Memory B cell (primary cell): ENCODE data around the gene GRB2.
"Not testable (repeated sequence)": the region's sequence is repeated elsewhere in the genome, so short reads cannot be mapped to it uniquely, and the experiment has no call there.

Experiments
- ATAC-seq: fragments of 150-1000 bp; cut with Tn5 transposase; 2 replicates; pipeline ENCODE4 v1.10.0; 2021; ENCODE audit warnings: low read depth, mild to moderate bottlenecking, moderate library complexity
- DNase-seq, 2 donors: peaks; one replicate each; pipeline ENCODE4 v3.0.0; 2022; ENCODE audit warnings: low spot score in 2 of 2
- H3K27ac Mint-ChIP-seq: one replicate; pipeline ENCODE4 v1.8.0; 2022; ENCODE audit warnings: mild to moderate bottlenecking, moderate library complexity, mixed read lengths
- H3K27me3 Mint-ChIP-seq: one replicate; pipeline ENCODE4 v1.8.0; 2022; ENCODE audit warnings: mixed read lengths
- H3K36me3 Mint-ChIP-seq: one replicate; pipeline ENCODE4 v1.8.0; 2022; ENCODE audit warnings: mild to moderate bottlenecking, mixed read lengths
- H3K4me1 Mint-ChIP-seq: one replicate; pipeline ENCODE4 v1.8.0; 2022; ENCODE audit warnings: mixed read lengths
- H3K4me3 Mint-ChIP-seq: one replicate; pipeline ENCODE4 v1.8.0; 2022; ENCODE audit warnings: mild to moderate bottlenecking, moderate library complexity, mixed read lengths
- H3K9me3 Mint-ChIP-seq: one replicate; pipeline ENCODE4 v1.8.0; 2022; ENCODE audit warnings: mixed read lengths

The GRB2 gene

GRCh38 chr17:75365009-75365930, 40.2 kb downstream of the GRB2 start:
- peak overlapping the region; percentile 65 for H3K4me3 Mint-ChIP-seq
- no peak for ATAC-seq
- DNase-seq: no peak
- H3K36me3 Mint-ChIP-seq: peaks cover 6% of the 10 kb centered on the region
- H3K4me1 Mint-ChIP-seq: peaks cover 80% of the 10 kb centered on the region
- H3K9me3 Mint-ChIP-seq: no peaks in the 10 kb centered on the region
- no peaks in the 10 kb centered on the region for H3K27me3 Mint-ChIP-seq
- H3K27ac Mint-ChIP-seq: peak overlapping the region; percentile 84

- DNase-seq (no peak), ATAC-seq (no peak)
- peaks cover 4% of the 10 kb centered on the region for H3K36me3 Mint-ChIP-seq
- H3K4me3 Mint-ChIP-seq: peak overlapping the region; percentile 54
- no peaks in the 10 kb centered on the region for H3K27me3 Mint-ChIP-seq
- H3K27ac Mint-ChIP-seq: peak overlapping the region; percentile 84
- H3K9me3 Mint-ChIP-seq: no peaks in the 10 kb centered on the region
- peaks cover 76% of the 10 kb centered on the region for H3K4me1 Mint-ChIP-seq
These were observed 41.4 kb downstream of the GRB2 start for GRCh38 chr17:75364078-75364477.

- peaks cover 71% of the 10 kb centered on the region for H3K4me1 Mint-ChIP-seq
- H3K27me3 Mint-ChIP-seq: no peaks in the 10 kb centered on the region
- H3K4me3 Mint-ChIP-seq: peak overlapping the region; percentile 39
- DNase-seq (no peak), ATAC-seq (no peak)
- no peaks in the 10 kb centered on the region for H3K9me3 Mint-ChIP-seq
- peak overlapping the region; percentile 84 for H3K27ac Mint-ChIP-seq
- H3K36me3 Mint-ChIP-seq: peaks cover 2% of the 10 kb centered on the region
These were observed 43.5 kb downstream of the GRB2 start for GRCh38 chr17:75361996-75362395.

- no peak for DNase-seq
- Mint-ChIP-seq H3K9me3 (no peaks in the 10 kb centered on the region), H3K27ac (peak overlapping the region; percentile 84), H3K36me3 (peaks cover 7% of the 10 kb centered on the region), H3K4me1 (peaks cover 72% of the 10 kb centered on the region), H3K4me3 (peak overlapping the region; percentile 62), H3K27me3 (no peaks in the 10 kb centered on the region)
- ATAC-seq: no peak
These were observed 44.1 kb downstream of the GRB2 start for GRCh38 chr17:75361344-75361743.

GRCh38 chr17:75356260-75356937, 49.1 kb downstream of the GRB2 start:
- ATAC-seq: no peak

GRCh38 chr17:75353176-75353575, 52.3 kb downstream of the GRB2 start:
- Mint-ChIP-seq H3K4me3 (no peak overlapping the region), H3K9me3 (no peaks in the 10 kb centered on the region), H3K27ac (peak overlapping the region; percentile 93), H3K36me3 (peaks cover 10% of the 10 kb centered on the region), H3K4me1 (peaks cover 53% of the 10 kb centered on the region), H3K27me3 (no peaks in the 10 kb centered on the region)
- ATAC-seq (no peak), DNase-seq (no peak)

More at GRCh38 chr17:75356260-75356937, 49.1 kb downstream of the GRB2 start:
- peak overlapping the region; percentile 90 for H3K27ac Mint-ChIP-seq
- peaks cover 12% of the 10 kb centered on the region for H3K36me3 Mint-ChIP-seq
- DNase-seq: no peak
- peaks cover 44% of the 10 kb centered on the region for H3K4me1 Mint-ChIP-seq
- no peaks in the 10 kb centered on the region for H3K27me3 Mint-ChIP-seq
- no peak overlapping the region for H3K4me3 Mint-ChIP-seq
- H3K9me3 Mint-ChIP-seq: no peaks in the 10 kb centered on the region

DNA sequence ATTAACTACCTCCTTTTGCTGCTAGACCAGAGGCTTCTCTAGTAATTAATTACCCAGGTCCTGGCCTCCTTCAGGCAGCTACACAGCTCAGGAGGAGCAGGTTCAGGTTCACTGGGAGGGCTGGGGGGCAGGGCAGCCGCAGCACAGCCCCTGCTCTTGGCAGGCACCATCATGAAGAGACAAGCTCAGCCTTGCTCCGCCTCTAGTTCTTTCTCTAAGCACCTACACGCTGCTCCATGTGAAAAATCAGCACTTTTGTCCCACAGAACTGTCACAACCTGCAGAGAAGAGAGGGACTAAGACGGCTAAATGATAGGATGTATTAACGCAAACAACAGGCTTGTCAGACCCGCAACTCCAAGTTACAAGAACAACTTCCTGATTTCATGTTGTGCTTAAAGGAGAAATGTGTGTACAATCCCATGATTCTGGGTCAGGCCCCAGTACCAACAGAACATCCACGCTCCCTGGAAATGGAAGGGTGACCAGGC, 53.4 kb downstream of the GRB2 start:
- H3K27me3 Mint-ChIP-seq: no peaks in the 10 kb centered on the region
- H3K4me1 Mint-ChIP-seq: peaks cover 57% of the 10 kb centered on the region
- peak; percentile 35 for ATAC-seq
- H3K4me3 Mint-ChIP-seq: peak overlapping the region; percentile 3
- peak overlapping the region; percentile 93 for H3K27ac Mint-ChIP-seq
- DNase-seq: no peak
- peaks cover 10% of the 10 kb centered on the region for H3K36me3 Mint-ChIP-seq
- H3K9me3 Mint-ChIP-seq: no peaks in the 10 kb centered on the region

GRCh38 chr17:75350706-75351105, 54.8 kb downstream of the GRB2 start:
- peak overlapping the region; percentile 93 for H3K27ac Mint-ChIP-seq
- H3K27me3 Mint-ChIP-seq: no peaks in the 10 kb centered on the region
- peaks cover 57% of the 10 kb centered on the region for H3K4me1 Mint-ChIP-seq
- no peaks in the 10 kb centered on the region for H3K9me3 Mint-ChIP-seq
- peak overlapping the region; percentile 22 for H3K4me3 Mint-ChIP-seq
- peaks cover 5% of the 10 kb centered on the region for H3K36me3 Mint-ChIP-seq
- DNase-seq (no peak), ATAC-seq (no peak)

DNA sequence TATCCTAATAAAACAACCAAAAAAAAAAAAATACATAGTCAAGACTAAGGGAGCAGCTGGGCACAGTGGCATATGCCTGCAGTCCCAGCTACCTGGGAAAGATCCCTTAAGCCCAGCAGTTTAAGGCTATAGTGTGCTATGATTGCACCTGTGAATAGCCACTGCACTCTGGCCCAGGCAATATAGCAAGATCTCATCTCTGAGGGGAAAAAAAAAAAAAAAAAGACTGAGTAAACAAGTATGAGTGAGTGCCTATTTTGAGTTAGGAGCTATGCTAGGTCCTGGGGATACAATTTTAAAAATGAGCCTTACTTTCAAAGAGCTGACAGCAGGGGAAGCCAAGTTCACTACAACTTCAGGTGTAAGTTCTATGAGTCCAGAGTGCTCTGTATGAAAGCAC, 55.4 kb downstream of the GRB2 start:
- H3K27me3 Mint-ChIP-seq: no peaks in the 10 kb centered on the region
- H3K4me1 Mint-ChIP-seq: peaks cover 56% of the 10 kb centered on the region
- peak overlapping the region; percentile 93 for H3K27ac Mint-ChIP-seq
- H3K36me3 Mint-ChIP-seq: peaks cover 2% of the 10 kb centered on the region
- H3K9me3 Mint-ChIP-seq: no peaks in the 10 kb centered on the region
- H3K4me3 Mint-ChIP-seq: peak overlapping the region; percentile 2
- ATAC-seq (no peak), DNase-seq (no peak)

GRCh38 chr17:75349589-75349988, 55.9 kb downstream of the GRB2 start:
- peak overlapping the region; percentile 93 for H3K27ac Mint-ChIP-seq

GRCh38 chr17:75348386-75349012, 57.0 kb downstream of the GRB2 start:
- H3K36me3 Mint-ChIP-seq: no peaks in the 10 kb centered on the region
- ATAC-seq (no peak), DNase-seq (no peak)
- H3K4me3 Mint-ChIP-seq: peak overlapping the region; percentile 63
- H3K27ac Mint-ChIP-seq: peak overlapping the region; percentile 93
- no peaks in the 10 kb centered on the region for H3K27me3 Mint-ChIP-seq
- peaks cover 60% of the 10 kb centered on the region for H3K4me1 Mint-ChIP-seq
- H3K9me3 Mint-ChIP-seq: no peaks in the 10 kb centered on the region

More at GRCh38 chr17:75349589-75349988, 55.9 kb downstream of the GRB2 start:
- H3K36me3 Mint-ChIP-seq: peaks cover 2% of the 10 kb centered on the region
- peak overlapping the region; percentile 24 for H3K4me3 Mint-ChIP-seq
- H3K27me3 Mint-ChIP-seq: no peaks in the 10 kb centered on the region
- H3K9me3 Mint-ChIP-seq: no peaks in the 10 kb centered on the region
- DNase-seq (no peak), ATAC-seq (no peak)
- peaks cover 54% of the 10 kb centered on the region for H3K4me1 Mint-ChIP-seq

DNA sequence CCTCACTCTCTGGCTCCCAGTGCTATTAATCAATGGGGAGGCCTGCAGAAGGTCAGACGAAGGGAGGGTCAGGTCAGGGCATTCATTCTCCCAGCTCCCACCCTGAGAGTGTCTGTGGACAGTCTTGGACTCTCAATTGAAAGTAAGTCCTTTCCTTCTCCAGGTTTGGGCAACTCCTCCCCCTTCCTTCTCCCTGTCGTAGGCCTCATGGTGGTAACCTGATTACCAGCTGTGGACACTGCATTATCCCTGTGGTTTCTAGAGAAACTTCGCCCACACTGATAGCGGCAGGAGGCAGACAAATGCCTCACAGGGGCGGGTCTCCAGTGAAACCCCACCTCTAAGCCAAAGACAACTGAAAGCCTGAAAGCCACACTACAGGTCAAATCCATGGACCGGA, 58.6 kb downstream of the GRB2 start:
- ATAC-seq (no peak), DNase-seq (no peak)
- peaks cover 66% of the 10 kb centered on the region for H3K4me1 Mint-ChIP-seq
- H3K27ac Mint-ChIP-seq: peak overlapping the region; percentile 93
- H3K4me3 Mint-ChIP-seq: peak overlapping the region; percentile 92
- H3K36me3 Mint-ChIP-seq: peaks cover 2% of the 10 kb centered on the region
- H3K27me3 Mint-ChIP-seq: no peaks in the 10 kb centered on the region
- no peaks in the 10 kb centered on the region for H3K9me3 Mint-ChIP-seq

DNA sequence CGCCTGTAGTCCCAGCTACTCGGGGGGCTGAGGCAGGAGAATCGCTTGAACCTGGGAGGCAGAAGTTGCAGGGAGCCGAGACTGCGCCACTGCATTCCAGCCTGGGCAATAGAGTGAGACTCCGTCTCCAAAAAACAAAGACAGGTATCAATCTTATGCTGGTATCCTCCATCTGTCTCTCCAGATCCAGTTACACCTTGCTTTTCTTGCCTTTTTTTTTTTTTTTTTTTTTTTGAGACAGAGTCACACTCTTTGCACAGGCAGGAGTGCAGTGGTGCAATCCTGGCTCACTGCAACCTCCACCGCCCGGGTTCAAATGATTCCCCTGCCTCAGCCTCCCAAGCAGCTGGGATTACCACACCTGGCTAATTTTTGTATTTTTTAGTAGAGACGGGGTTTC, 59.1 kb downstream of the GRB2 start:
- ATAC-seq, H3K36me3 Mint-ChIP-seq, H3K27me3 Mint-ChIP-seq, DNase-seq, H3K9me3 Mint-ChIP-seq: not testable (repeated sequence)
- H3K4me1 Mint-ChIP-seq: peaks cover 68% of the 10 kb centered on the region
- H3K27ac Mint-ChIP-seq: peak overlapping the region; percentile 93
- peak overlapping the region; percentile 92 for H3K4me3 Mint-ChIP-seq
